ENCODE results near the gene PHF21B. TPM values are rescaled to one million over a fixed set of nuclear protein-coding genes. Genes with fewer than 3 reads are reported as not detected.

Gene PHF21B
- total RNA-seq, 1 donor from 2014 or later: 6.7 TPM

- H4K20me1 ChIP-seq (ENCODE audit: low read depth): peaks cover 100% of the 10 kb centered on the region
- no peaks in the 10 kb centered on the region for H3K36me3 ChIP-seq
- Mint-ChIP-seq H3K4me3 (no peak overlapping the region), H3K9me3 (no peaks in the 10 kb centered on the region), H3K27me3 (ENCODE audit: insufficient read depth, low read depth) (no peaks in the 10 kb centered on the region), H3K36me3 (peaks cover 11% of the 10 kb centered on the region), H3K27ac (no peak overlapping the region), H3K4me1 (peaks cover 13% of the 10 kb centered on the region)
- no peak overlapping the region for H2AFZ ChIP-seq (replicated peaks)
- H3F3A ChIP-seq (ENCODE audit: low read depth): peaks cover 13% of the 10 kb centered on the region
- no peak overlapping the region for H3K27ac ChIP-seq
- peak; percentile 97 for TF ChIP-seq CTCF (IDR thresholded peaks at IDR 0.05)
- TF ChIP-seq EZH2 (IDR thresholded peaks at IDR 0.05): no peak
- H3K4me2 ChIP-seq: no peak overlapping the region
- H3K4me1 ChIP-seq: no peaks in the 10 kb centered on the region
- no peaks in the 10 kb centered on the region for H3K27me3 ChIP-seq
- no peaks in the 10 kb centered on the region for H3K9me3 ChIP-seq (ENCODE audit: low read depth)
- H3K79me2 ChIP-seq (ENCODE audit: low read depth): peaks cover 67% of the 10 kb centered on the region
- peak; percentile 97 for DNase-seq (ENCODE audit: low spot score)
- no peak overlapping the region for H3K9ac ChIP-seq
- H3K4me3 ChIP-seq: no peak overlapping the region
These were observed 34.2 kb downstream of the PHF21B start for GRCh38 chr22:44975427-44976262.

- Histone ChIP-seq H3K27ac (no peak overlapping the region), H3K79me2 (ENCODE audit: low read depth) (peaks cover 62% of the 10 kb centered on the region), H3K4me3 (no peak overlapping the region), H3K4me2 (no peak overlapping the region), H3F3A (ENCODE audit: low read depth) (peaks cover 15% of the 10 kb centered on the region), H3K27me3 (no peaks in the 10 kb centered on the region), H3K9me3 (ENCODE audit: low read depth) (no peaks in the 10 kb centered on the region), H3K9ac (no peak overlapping the region), H3K4me1 (no peaks in the 10 kb centered on the region), H4K20me1 (ENCODE audit: low read depth) (peaks cover 100% of the 10 kb centered on the region), H2AFZ (replicated peaks) (no peak overlapping the region), H3K36me3 (no peaks in the 10 kb centered on the region)
- no peak for TF ChIP-seq CTCF (IDR thresholded peaks at IDR 0.05)
- no peak for TF ChIP-seq EZH2 (IDR thresholded peaks at IDR 0.05)
- TF ChIP-seq EZH2phosphoT487 (IDR thresholded peaks at IDR 0.05): no peak
- no peak for DNase-seq (ENCODE audit: low spot score)
- Mint-ChIP-seq H3K4me1 (peaks cover 12% of the 10 kb centered on the region), H3K4me3 (no peak overlapping the region), H3K36me3 (peaks cover 14% of the 10 kb centered on the region), H3K27me3 (ENCODE audit: insufficient read depth, low read depth) (no peaks in the 10 kb centered on the region), H3K9me3 (no peaks in the 10 kb centered on the region), H3K27ac (no peak overlapping the region)
These were observed 35.4 kb downstream of the PHF21B start for GRCh38 chr22:44974454-44974853.

GRCh38 chr22:44973829-44974228 lies 36.0 kb downstream of the PHF21B start:
- Histone ChIP-seq H3K79me2 (ENCODE audit: low read depth) (peaks cover 66% of the 10 kb centered on the region), H3K9ac (no peak overlapping the region), H3F3A (ENCODE audit: low read depth) (peaks cover 16% of the 10 kb centered on the region), H3K36me3 (no peaks in the 10 kb centered on the region), H3K27me3 (no peaks in the 10 kb centered on the region), H3K4me3 (no peak overlapping the region), H3K9me3 (ENCODE audit: low read depth) (no peaks in the 10 kb centered on the region), H3K27ac (no peak overlapping the region), H3K4me1 (no peaks in the 10 kb centered on the region), H4K20me1 (ENCODE audit: low read depth) (peaks cover 100% of the 10 kb centered on the region), H2AFZ (replicated peaks) (no peak overlapping the region), H3K4me2 (no peak overlapping the region)
- peaks cover 15% of the 10 kb centered on the region for H3K36me3 Mint-ChIP-seq
- H3K4me3 Mint-ChIP-seq: no peak overlapping the region
- peaks cover 11% of the 10 kb centered on the region for H3K4me1 Mint-ChIP-seq
- no peaks in the 10 kb centered on the region for H3K27me3 Mint-ChIP-seq (ENCODE audit: insufficient read depth, low read depth)
- no peak overlapping the region for H3K27ac Mint-ChIP-seq
- no peaks in the 10 kb centered on the region for H3K9me3 Mint-ChIP-seq
- no peak for DNase-seq (ENCODE audit: low spot score)
- TF ChIP-seq EZH2 (IDR thresholded peaks at IDR 0.05) (no peak), CTCF (IDR thresholded peaks at IDR 0.05) (no peak), EZH2phosphoT487 (IDR thresholded peaks at IDR 0.05) (no peak)

Data from neural progenitor cell (in vitro differentiated cells).